SKM-1 (cell line): ENCODE results near the gene TRIM49B.
"Not testable (repeated sequence)": the region's sequence is repeated elsewhere in the genome, so short reads cannot be mapped to it uniquely, and the experiment has no call there.

Experiments
- DNase-seq: peaks from one replicate; lab custom pipeline; 2025; ENCODE audit not compliant: unreplicated experiment; lab: John Stamatoyannopoulos, UW

The TRIM49B gene, protein sequence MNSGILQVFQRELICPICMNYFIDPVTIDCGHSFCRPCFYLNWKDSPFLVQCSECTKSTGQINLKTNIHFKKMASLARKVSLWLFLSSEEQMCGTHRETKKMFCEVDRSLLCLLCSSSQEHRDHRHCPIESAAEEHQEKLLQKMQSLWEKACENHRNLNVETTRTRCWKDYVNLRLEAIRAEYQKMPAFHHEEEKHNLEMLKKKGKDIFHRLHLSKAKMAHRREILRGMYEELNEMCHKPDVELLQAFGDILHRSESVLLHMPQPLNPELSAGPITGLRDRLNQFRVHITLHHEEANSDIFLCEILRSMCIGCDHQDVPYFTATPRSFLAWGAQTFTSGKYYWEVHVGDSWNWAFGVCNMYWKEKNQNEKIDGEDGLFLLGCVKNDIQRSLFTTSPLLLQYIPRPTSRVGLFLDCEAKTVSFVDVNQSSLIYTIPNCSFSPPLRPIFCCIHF

DNA sequence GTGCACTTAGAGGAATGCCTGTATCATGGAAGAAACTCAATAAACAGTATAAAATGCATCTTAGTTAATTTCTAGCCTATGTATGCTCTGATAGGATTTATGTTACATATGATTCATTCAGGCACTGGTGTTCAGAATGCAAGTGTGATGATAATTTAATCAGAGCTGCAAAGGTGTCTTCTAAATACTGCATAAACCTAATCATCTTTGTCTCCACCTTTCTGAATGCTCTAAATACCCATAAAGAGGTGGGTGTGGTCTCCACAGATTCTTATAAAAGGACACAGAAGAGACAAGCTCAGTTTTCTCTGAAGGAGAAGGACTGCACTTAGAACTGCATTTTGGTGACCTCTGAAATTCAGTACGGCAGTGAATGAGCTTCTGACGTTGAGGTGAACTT is at the start of gene TRIM49B:
Gene TRIM49B (plus strand): TSS at position 301 of the 400 bp plus-strand sequence. CDS start 2,777 bp downstream, outside the sequence.
- not testable (repeated sequence) for DNase-seq

DNA sequence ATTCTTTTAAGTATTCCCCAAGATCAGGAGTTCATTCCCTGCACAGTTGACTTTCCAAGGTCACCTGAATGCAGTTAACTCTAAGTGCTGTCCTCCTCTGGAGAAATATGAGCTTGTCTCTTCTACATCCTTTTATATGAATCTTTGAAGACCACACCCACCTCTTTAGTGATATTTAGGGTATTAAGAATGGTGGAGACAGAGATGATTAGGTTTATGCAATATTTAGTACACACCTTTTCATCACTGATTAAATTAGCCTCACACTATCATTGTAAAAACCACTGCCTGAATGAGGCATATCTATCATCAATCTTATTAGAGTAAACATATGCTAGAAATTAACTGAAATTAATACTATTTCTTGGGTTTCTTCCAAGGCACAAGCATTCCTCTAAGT is 44.8 kb upstream of the TRIM49B start, which contains the start of gene TRIM51G:
Gene TRIM51G (minus strand): TSS at position 101 of the 400 bp plus-strand sequence. CDS start 2,190 bp downstream, outside the sequence.
- not testable (repeated sequence) for DNase-seq

DNA sequence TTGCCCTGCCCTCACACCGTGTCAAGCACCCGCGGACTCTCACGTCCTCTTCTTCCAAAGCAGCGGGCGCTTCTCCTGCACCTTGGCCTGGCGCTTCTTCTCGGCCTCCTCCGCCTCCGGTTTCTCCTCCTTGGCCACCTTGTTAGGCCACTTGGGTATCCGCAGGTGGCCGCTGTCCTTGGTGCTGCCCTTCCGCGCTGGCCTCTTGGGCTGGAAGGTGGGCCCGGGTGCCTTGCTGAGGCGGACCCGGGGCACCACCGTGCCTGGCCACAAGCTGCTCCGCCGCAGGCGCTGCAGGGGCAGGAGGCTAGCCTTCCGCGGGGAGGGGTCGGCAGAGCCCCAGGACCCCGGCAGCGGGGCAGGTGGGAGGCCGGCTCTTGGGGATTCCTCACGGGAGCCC is 19.6 kb downstream of the TRIM49B start:
- not testable (repeated sequence) for DNase-seq

DNA sequence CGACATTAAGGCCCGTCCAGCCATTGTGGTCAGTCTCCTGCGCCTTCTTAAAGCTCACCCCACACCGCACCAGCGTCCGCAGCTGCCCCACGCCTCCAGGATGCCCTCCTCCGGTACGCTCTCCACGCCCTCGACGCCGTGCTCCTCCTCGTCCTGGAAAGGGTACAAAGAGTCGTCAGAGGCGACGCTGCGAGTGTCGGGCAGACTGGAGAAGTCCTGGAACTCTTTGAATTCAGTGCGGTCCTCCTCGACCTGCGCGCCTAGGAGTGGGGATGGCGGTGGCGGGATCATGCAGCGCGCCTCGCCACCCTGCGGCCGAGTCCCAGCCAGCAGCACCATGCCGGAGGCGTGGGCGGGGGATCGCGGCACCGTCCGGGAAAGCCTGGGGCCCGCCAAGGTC is 21.2 kb downstream of the TRIM49B start:
- not testable (repeated sequence) for DNase-seq

DNA sequence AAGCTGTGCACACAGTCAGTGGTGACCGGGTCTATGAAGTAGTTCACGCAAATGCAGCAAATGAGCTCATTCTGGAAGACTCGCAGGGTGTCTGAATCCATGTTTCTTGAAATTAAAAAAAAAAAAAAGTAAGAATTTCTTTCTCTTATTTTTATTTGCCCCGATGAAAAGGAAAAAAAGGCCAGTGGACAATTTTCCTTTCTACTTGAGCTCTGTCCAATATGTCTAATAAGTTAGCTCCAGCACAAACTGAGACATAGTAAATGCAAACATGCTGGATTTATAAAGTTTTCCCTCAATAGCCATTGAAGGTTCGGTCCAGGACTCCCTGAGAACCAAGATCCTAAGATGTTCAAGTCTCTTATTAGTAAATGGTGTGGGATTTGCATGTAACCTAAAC is 30.4 kb downstream of the TRIM49B start, which contains the start of gene TRIM64C:
Gene TRIM64C (minus strand): TSS at position 101 of the 400 bp plus-strand sequence. CDS start 0 bp downstream, at position 101.
- not testable (repeated sequence) for DNase-seq

DNA sequence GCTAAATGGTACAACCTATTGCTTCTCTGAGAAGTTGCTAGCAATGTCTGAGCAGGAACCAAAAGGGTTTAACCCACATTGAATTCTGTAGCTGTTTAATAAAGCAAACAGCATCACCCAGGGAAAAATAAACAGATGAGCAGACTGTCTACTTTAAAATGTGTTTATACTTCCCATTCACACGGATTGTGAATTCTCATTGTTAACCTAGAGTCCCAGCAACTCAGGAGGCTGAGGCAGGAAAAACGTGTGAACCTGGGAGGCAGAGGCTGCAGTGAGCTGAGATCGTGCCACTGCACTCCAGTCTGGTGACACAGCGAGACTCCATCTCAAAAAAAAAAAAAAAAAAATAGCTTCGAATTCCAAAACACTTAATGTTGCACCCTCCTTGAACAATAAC is 41.3 kb downstream of the TRIM49B start:
- not testable (repeated sequence) for DNase-seq
